Stimulated activated naive CD8-positive, alpha-beta T cell treated with anti-CD3 and anti-CD28 coated beads, Interleukin-15, amount 100 ng/mL, for 72 hours (primary cell): ENCODE data around the gene MUC5B.
A peak's percentile ranks its signal among the peaks of the same experiment; 100 is the strongest.
"Not testable (repeated sequence)": the region's sequence is repeated elsewhere in the genome, so short reads cannot be mapped to it uniquely, and the experiment has no call there.

Experiments used
- ATAC-seq: fragments of 150-1000 bp; cut with Tn5 transposase; 2 replicates; pipeline ENCODE4 v1.10.0; 2021; ENCODE audit warnings: mild to moderate bottlenecking, moderate library complexity
- DNase-seq, 2 donors: peaks; one replicate each; pipeline ENCODE4 v3.0.0; 2021 to 2022
- H3K27ac Mint-ChIP-seq, 2 donors: one replicate each; pipeline ENCODE4 v1.8.0; 2022; ENCODE audit warnings: mild to moderate bottlenecking in 2 of 2, mixed read lengths in 2 of 2, moderate library complexity in 2 of 2
- H3K27me3 Mint-ChIP-seq: one replicate; pipeline ENCODE4 v1.8.0; 2022; ENCODE audit warnings: mixed read lengths
- H3K4me1 Mint-ChIP-seq: one replicate; pipeline ENCODE4 v1.8.0; 2022; ENCODE audit warnings: mild to moderate bottlenecking, mixed read lengths
- H3K4me3 Mint-ChIP-seq, 2 donors: one replicate each; pipeline ENCODE4 v1.8.0; 2022; ENCODE audit warnings: mild to moderate bottlenecking in 2 of 2, mixed read lengths in 2 of 2, moderate library complexity in 1 of 2
- H3K9me3 Mint-ChIP-seq, 2 donors: one replicate each; pipeline ENCODE4 v1.8.0; 2022; ENCODE audit warnings: mixed read lengths in 2 of 2

The MUC5B gene

GRCh38 chr11:1181853-1182535 is 40.9 kb upstream of the MUC5B start:
- Mint-ChIP-seq H3K4me3 (peak overlapping the region in 1 of 2 donors; percentile 17), H3K9me3 (no peaks in the 10 kb centered on the region), H3K4me1 (peaks cover 6% of the 10 kb centered on the region), H3K27ac (peak overlapping the region in 1 of 2 donors; percentile 23), H3K27me3 (no peaks in the 10 kb centered on the region)
- ATAC-seq (no peak), DNase-seq (no peak)

GRCh38 chr11:1184139-1184538 is 38.7 kb upstream of the MUC5B start:
- ATAC-seq, H3K4me1 Mint-ChIP-seq, H3K27ac Mint-ChIP-seq, H3K27me3 Mint-ChIP-seq, DNase-seq, H3K9me3 Mint-ChIP-seq, H3K4me3 Mint-ChIP-seq: not testable (repeated sequence)

DNA sequence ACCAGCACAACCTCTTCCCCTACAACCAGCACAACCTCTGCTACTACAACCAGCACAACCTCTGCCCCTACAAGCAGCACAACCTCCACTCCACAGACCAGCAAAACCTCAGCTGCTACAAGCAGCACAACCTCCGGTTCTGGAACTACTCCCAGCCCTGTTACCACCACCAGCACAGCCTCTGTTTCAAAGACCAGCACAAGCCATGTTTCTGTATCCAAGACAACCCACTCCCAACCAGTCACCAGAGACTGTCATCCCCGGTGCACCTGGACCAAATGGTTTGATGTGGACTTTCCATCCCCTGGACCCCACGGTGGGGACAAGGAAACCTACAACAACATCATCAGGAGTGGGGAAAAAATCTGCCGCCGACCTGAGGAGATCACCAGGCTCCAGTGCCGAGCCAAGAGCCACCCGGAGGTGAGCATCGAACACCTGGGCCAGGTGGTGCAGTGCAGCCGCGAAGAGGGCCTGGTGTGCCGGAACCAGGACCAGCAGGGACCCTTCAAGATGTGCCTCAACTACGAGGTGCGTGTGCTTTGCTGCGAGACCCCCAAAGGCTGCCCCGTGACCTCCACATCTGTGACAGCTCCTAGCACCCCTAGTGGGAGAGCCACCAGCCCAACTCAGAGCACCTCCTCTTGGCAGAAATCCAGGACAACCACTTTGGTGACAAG is 34.3 kb upstream of the MUC5B start:
- not testable (repeated sequence) for H3K27ac Mint-ChIP-seq, DNase-seq, H3K27me3 Mint-ChIP-seq, H3K4me1 Mint-ChIP-seq, H3K9me3 Mint-ChIP-seq, ATAC-seq, H3K4me3 Mint-ChIP-seq

DNA sequence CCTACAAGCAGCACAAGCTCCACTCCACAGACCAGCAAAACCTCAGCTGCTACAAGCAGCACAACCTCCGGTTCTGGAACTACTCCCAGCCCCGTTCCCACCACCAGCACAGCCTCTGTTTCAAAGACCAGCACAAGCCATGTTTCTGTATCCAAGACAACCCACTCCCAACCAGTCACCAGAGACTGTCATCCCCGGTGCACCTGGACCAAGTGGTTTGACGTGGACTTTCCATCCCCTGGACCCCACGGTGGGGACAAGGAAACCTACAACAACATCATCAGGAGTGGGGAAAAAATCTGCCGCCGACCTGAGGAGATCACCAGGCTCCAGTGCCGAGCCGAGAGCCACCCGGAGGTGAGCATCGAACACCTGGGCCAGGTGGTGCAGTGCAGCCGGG is 33.0 kb upstream of the MUC5B start:
- not testable (repeated sequence) for H3K9me3 Mint-ChIP-seq, H3K27me3 Mint-ChIP-seq, H3K4me3 Mint-ChIP-seq, DNase-seq, ATAC-seq, H3K4me1 Mint-ChIP-seq, H3K27ac Mint-ChIP-seq

DNA sequence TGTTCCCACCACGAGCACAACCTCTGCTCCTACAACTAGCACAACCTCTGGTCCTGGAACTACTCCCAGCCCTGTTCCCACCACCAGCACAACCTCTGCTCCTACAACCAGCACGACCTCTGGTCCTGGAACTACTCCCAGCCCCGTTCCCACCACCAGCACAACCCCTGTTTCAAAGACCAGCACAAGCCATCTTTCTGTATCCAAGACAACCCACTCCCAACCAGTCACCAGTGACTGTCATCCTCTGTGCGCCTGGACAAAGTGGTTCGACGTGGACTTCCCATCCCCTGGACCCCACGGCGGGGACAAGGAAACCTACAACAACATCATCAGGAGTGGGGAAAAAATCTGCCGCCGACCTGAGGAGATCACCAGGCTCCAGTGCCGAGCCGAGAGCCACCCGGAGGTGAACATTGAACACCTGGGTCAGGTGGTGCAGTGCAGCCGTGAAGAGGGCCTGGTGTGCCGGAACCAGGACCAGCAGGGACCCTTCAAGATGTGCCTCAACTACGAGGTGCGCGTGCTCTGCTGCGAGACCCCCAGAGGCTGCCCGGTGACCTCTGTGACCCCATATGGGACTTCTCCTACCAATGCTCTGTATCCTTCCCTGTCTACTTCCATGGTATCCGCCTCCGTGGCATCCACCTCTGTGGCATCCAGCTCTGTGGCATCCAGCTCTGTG is 30.9 kb upstream of the MUC5B start:
- H3K4me1 Mint-ChIP-seq, H3K27ac Mint-ChIP-seq, H3K27me3 Mint-ChIP-seq, DNase-seq, ATAC-seq, H3K4me3 Mint-ChIP-seq, H3K9me3 Mint-ChIP-seq: not testable (repeated sequence)

DNA sequence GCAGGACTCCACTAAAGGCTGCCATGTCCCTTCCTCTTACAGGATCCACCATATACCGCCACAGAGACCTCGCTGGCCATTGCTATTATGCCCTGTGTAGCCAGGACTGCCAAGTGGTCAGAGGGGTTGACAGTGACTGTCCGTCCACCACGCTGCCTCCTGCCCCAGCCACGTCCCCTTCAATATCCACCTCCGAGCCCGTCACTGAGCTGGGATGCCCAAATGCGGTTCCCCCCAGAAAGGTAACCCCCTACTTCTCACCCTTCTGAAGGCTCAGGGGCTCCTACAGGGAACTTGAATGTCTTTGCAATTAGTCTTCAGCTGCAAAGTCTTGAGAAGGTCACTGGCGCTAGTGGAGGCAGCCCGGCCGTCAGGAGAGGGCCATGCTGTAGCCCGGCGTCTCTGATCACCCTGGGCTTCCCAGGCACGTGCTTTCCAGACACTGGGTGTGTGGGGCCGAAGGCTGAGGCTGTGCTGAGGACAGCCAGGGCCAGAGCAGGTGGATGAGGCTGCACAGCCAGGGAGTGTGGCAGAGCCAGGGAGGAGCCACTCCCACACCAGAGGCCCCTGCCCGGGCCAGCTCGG is 30.0 kb upstream of the MUC5B start:
- no peak overlapping the region for H3K27ac Mint-ChIP-seq
- no peaks in the 10 kb centered on the region for H3K9me3 Mint-ChIP-seq
- no peaks in the 10 kb centered on the region for H3K4me1 Mint-ChIP-seq
- DNase-seq (no peak), ATAC-seq (no peak)
- H3K27me3 Mint-ChIP-seq, result no peaks in the 10 kb centered on the region
- H3K4me3 Mint-ChIP-seq, result no peak overlapping the region

DNA sequence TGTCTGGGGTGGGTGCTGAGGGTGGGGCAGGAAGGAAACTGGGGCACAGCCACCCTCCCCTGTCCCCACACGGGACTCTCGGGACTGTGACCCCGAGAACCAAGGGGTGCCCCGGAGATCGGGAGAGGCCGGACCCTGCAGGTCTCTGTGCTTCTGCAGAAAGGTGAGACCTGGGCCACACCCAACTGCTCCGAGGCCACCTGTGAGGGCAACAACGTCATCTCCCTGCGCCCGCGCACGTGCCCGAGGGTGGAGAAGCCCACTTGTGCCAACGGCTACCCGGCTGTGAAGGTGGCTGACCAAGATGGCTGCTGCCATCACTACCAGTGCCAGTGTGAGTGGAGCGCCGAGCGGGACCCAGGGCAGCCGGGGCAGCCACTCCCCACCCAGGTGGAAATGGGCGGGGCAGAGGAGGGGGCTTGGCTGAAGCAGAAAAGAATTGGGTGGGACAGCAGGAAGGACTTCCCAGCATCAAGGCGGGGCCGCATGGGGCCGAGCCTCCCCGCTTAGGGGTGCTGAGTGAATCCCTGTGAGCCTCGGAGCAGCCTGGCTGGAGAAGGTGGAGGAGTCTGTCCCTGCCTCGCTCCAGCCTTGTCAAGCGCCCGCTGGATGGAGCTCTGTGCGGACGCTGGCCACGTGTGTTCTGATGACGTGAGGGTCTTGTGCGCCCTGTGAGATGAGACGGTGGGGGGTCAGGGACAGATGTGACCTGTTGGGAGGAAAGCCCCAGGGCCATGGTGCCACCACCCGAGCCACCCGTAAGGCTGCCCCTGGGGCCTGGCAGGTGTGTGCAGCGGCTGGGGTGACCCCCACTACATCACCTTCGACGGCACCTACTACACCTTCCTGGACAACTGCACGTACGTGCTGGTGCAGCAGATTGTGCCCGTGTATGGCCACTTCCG is 29.3 kb upstream of the MUC5B start:
- no peaks in the 10 kb centered on the region for H3K4me1 Mint-ChIP-seq

GRCh38 chr11:1194231-1194976 is 28.5 kb upstream of the MUC5B start:
- Mint-ChIP-seq H3K27me3 (no peaks in the 10 kb centered on the region), H3K4me3 (no peak overlapping the region), H3K9me3 (no peaks in the 10 kb centered on the region), H3K27ac (no peak overlapping the region), H3K4me1 (no peaks in the 10 kb centered on the region)
- ATAC-seq (no peak), DNase-seq (no peak)

More for the DNA sequence above, 29.3 kb upstream of the MUC5B start:
- no peaks in the 10 kb centered on the region for H3K27me3 Mint-ChIP-seq
- H3K27ac Mint-ChIP-seq, result no peak overlapping the region
- H3K9me3 Mint-ChIP-seq, result no peaks in the 10 kb centered on the region
- H3K4me3 Mint-ChIP-seq, result no peak overlapping the region
- no peak for ATAC-seq
- no peak for DNase-seq

DNA sequence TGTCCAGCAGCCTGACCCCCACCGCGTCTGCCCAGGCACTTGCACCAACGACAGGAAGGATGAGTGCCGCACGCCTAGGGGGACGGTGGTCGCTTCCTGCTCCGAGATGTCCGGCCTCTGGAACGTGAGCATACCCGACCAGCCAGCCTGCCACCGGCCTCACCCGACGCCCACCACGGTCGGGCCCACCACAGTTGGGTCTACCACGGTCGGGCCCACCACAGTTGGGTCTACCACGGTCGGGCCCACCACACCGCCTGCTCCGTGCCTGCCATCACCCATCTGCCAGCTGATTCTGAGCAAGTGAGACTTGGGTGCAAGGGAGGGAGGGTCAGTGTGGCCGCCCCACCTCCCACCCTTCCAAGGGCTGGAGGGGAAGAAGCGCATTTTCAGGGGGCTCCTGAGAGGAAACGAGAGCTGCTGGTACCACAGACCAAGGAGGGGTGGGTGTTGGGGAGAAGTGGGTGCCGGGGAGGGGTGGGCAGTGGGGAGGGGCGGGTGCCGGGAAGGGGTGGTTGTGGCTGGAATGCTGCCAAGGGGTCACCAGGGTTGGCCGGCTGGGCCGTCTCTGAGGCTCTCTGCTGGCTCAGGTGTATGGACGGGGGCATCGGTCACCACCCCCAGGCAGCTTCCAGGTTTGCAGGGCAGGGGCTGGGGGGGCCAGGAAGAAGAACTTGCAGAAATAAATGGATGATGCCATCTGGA is 27.7 kb upstream of the MUC5B start:
- H3K4me3 Mint-ChIP-seq, result no peak overlapping the region
- H3K27me3 Mint-ChIP-seq, result no peaks in the 10 kb centered on the region
- peak; percentile 4 for ATAC-seq
- H3K27ac Mint-ChIP-seq, result no peak overlapping the region
- peak in 1 of 2 donors; percentile 7 for DNase-seq
- H3K9me3 Mint-ChIP-seq, result no peaks in the 10 kb centered on the region
- H3K4me1 Mint-ChIP-seq, result no peaks in the 10 kb centered on the region

GRCh38 chr11:1195682-1196515 is 27.0 kb upstream of the MUC5B start:
- Mint-ChIP-seq H3K27ac (no peak overlapping the region), H3K27me3 (no peaks in the 10 kb centered on the region), H3K9me3 (no peaks in the 10 kb centered on the region), H3K4me3 (no peak overlapping the region), H3K4me1 (no peaks in the 10 kb centered on the region)
- ATAC-seq (peak; percentile 3), DNase-seq (peak in 1 of 2 donors; percentile 8)

GRCh38 chr11:1196516-1197391 is 26.1 kb upstream of the MUC5B start:
- no peak overlapping the region for H3K4me3 Mint-ChIP-seq
- DNase-seq, result peak in 1 of 2 donors; percentile 9
- H3K9me3 Mint-ChIP-seq, result no peaks in the 10 kb centered on the region
- H3K27ac Mint-ChIP-seq, result peak overlapping the region in 1 of 2 donors; percentile 69
- ATAC-seq, result peak; percentile 4
- H3K27me3 Mint-ChIP-seq, result no peaks in the 10 kb centered on the region
- no peaks in the 10 kb centered on the region for H3K4me1 Mint-ChIP-seq

DNA sequence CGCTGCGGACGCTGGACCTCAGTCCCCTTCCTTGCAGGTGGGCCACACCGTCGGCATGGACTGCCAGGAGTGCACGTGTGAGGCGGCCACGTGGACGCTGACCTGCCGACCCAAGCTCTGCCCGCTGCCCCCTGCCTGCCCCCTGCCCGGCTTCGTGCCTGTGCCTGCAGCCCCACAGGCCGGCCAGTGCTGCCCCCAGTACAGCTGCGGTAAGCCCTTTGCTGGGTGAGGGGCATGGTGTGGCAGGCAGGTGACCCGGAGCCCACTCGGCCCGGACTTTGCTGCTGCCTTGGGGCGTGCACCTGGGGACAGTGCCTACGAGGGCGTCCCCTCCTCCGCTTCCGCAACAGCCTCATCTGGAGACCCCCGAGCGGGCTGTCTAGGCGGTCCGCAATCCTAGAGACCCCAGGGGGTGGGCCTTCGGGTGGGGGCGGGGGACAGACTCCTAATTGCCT is 25.4 kb upstream of the MUC5B start:
- Mint-ChIP-seq H3K9me3 (no peaks in the 10 kb centered on the region), H3K27ac (no peak overlapping the region), H3K27me3 (no peaks in the 10 kb centered on the region), H3K4me3 (no peak overlapping the region), H3K4me1 (no peaks in the 10 kb centered on the region)
- DNase-seq (peak in 1 of 2 donors; percentile 7), ATAC-seq (no peak)
